ENCODE data around the gene FUT2.
A peak's percentile ranks its signal among the peaks of the same experiment; 100 is the strongest.
"Not testable (repeated sequence)": the region's sequence is repeated elsewhere in the genome, so short reads cannot be mapped to it uniquely, and the experiment has no call there.

The FUT2 gene

GRCh38 chr19:48705431-48705830 is 9.7 kb downstream of the FUT2 start:
- DNase-seq, result no peak

GRCh38 chr19:48708471-48708870 is 12.7 kb downstream of the FUT2 start:
- DNase-seq, result no peak

- DNase-seq, result no peak
Measured at GRCh38 chr19:48711106-48711662, 15.4 kb downstream of the FUT2 start.

DNA sequence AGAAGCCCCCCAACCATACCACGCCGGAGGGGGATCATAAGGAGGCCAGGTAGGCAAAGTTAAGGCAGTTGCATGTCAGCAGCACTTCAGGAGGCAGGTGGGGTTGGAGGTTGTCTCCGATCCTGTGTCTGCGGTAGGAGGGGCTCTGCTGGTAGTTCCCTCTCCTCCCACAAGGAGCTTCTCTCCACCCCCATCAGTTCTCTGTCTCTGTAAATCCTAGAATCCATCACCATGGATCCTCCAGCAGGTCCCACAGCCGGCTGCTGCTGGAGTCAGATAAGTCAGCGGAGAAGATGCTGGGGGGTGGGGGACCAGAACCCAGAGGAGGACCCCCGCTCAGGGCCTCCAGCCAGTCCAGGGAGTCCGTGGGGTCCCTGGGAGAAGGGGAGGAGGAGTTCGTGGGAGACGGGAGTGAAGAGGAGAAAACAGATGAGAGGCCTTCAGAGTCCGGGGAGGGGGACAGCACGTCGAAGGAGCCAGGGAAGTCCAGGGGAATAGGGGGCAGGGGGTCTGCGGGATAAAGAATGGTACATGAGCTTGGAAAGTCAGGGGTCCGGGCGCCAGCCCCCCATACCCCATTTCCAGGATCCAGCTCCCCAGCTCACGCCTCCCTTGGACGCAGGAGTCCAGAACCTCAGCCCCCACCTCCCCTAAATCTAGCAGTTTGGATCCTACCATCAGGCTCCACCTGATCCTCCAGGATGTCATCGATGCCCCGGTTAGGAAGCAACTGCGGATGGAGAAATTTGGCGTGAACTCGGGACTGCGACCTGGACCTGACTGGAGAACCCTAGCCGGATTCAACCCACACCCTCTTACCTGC is 17.5 kb downstream of the FUT2 start:
- no peak for DNase-seq

GRCh38 chr19:48713864-48714755 is 18.3 kb downstream of the FUT2 start:
- DNase-seq, result peak; percentile 93

DNA sequence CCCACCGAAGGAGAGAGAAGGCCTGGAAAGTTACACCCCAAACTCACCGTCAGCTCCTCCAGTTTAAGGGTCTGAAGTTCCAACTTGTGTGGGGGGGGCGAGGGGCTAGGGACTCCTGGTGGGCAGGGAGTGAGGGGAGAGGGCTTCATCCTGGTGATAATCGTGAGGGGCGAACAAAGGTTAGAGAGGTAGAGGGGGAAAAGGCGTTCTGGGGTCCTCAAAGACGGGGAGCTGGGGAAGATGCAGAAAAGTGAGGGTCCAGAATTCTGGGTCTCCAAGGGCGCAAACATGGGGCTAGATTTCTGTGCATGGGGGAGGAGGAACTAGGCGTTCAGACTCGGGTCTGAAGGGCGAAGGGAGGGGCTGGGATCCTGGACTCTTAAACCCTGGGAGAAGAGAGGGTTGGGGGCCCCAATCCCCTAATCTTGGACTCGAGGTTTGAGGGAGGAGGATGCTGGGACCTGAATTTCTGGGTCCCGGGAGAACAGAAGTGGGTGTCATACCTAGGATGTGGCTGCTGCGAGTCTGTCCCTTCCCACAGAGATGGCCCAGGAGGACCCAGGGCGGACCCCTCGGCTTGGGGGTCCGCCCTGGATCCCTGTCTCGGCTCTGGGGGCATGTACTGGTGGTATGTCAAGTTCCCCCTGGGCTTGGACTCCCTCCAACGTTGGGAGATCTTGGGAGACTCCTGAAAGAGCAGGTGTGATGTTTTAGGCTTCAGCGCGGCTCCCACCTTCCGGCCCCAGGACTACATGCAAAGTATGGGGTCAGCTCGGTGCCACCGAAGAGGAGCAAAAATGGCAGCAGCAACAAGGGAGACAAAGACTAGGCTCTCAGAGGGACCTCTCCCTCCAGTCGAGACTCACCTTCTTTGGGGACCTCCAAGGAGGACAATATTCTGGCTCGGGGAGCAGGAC is 19.2 kb downstream of the FUT2 start:
- DNase-seq, result no peak

DNA sequence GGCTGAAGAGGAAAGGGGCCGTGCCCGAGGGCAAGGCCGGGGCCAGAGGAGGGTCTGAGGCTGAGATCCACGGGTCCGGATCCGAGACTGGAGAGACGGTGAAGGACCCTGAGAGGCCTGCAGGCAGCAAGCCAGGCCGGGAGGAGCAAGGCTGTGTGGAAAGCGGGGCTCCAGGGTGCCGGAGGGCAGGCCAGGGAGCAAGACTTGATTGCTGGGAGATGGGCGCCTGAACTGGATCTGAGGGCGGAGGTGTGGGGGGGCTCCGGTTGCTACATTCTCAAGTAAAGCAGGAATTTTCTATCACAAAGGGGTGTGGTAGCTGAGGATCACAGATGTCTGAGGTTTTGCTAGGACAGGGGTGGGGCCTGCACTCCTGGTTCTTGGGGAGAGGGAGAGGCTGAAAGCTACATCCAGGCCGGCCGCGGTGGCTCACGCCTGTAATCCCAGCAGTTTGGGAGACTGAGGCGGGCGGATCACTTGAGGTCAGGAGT is 20.0 kb downstream of the FUT2 start:
- DNase-seq, result no peak

GRCh38 chr19:48716562-48717291 is 21.0 kb downstream of the FUT2 start:
- DNase-seq, result no peak

DNA sequence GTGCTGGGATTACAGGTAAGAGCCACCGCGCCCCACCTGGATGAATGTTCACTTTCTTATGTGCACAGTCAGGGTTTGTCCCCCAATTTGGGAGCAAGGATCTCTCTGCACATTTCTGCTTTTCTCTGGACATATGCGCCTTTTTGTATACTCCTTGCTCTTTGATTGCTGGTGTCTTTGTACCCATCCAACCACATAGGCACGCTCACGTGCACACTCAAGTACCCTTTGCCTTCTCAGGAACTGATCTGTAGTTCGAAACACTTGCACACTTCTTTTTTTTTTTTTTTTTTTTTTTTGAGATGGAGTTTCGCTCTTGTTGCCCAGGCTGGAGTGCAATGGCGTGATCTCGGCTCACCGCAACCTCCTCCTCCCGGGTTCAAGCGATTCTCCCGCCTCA is 22.3 kb downstream of the FUT2 start:
- not testable (repeated sequence) for DNase-seq

DNA sequence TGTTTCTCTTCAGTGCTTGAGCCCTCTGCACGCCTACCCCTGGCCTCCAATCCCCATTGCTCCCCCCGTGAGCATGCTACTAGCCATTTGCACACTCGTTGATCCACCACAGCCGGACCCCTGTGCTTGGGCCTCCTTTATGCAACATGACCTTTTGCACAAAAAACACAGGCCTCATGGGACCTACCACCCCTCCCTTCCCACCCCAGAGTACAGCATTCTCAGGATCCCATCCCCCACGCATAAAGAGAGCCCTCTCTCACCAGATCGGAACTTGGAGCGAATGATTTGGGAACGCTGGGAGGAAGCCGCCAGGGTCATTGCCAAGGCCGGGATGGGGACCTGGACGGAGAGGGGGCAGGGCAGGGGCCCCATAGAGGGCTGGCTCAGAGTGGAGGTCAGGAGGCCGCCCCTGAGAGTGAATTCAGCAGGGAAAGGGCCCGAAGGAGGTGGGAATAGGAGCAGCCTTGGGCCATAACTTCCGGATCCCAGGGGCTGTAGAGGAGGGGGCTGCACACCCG is 23.0 kb downstream of the FUT2 start:
- DNase-seq, result no peak

DNA sequence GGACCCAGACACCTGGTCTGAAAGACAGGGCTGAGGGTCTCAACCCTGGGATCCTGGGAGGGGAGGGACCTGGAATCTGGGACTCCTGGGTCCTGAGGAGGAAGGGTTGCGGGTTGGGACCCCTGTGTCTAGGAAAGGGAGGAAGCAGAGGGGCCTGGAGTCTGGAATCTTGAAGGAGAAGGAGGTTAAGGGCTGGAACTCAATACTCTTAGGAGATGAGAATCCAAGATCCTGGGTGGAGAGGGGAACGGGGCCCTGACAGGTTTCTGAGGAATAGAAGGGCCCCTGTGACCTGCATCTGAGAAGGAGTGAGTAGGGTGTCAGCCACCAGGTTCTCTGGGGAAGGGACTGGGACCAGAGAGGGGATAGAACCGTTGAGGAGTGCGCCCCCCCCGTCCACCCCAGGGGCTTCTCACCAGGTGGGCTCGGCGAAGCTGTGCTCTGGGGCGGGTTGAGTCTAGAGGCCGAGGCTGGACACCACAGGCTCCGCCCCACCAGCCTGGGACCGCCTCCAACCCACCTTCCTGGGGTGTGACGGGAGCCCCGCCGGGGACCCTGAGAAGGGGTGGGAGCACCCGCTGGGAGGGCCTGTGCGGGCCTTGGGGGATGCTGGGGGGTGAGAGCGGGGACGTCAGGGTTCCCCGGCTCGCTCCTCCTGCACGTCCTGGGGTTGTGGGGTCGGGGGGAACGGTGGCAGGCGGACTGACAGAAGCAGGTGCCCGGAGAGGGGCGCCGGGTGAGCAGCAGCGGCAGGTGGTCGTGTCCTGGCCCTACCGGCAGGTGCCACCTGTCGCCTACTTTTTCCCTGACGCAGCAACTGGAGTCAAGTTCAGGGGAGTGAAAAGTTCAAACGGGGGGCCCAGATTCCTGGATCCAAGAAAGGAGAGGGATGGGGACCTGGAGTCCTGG is 23.7 kb downstream of the FUT2 start, which contains the start of gene MAMSTR:
TSS of gene MAMSTR (minus strand) at position 463 of the 909 bp plus-strand sequence. CDS start 694 bp downstream, outside the sequence.
- DNase-seq, result no peak

- no peak for DNase-seq
Measured at GRCh38 chr19:48720251-48720612, 24.5 kb downstream of the FUT2 start.

GRCh38 chr19:48720613-48721296 is 25.0 kb downstream of the FUT2 start:
- peak; percentile 78 for DNase-seq

- no peak for DNase-seq
Measured at GRCh38 chr19:48722196-48722708, 26.5 kb downstream of the FUT2 start.

- DNase-seq, result no peak
Measured at GRCh38 chr19:48724796-48725753, 29.3 kb downstream of the FUT2 start.

DNA sequence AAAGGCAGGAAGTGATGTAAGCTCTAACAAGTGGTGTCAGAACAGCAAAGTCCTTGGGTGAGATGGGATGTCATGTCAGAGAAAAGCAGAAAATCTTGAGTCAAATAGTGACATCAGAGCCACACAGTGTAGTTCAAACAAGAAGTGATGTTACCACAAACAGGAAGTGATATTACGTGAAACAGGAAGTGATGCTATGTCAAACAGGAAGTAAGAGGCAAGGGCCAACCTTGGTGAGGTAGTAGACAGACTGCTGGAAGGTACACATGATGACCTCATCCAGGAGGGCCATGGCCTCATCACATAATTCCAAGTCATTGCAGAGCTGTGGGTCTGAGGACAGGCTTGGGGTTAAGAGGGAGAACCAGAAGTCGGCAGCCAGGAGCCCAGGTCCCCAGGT is 30.8 kb downstream of the FUT2 start:
- no peak for DNase-seq

DNA sequence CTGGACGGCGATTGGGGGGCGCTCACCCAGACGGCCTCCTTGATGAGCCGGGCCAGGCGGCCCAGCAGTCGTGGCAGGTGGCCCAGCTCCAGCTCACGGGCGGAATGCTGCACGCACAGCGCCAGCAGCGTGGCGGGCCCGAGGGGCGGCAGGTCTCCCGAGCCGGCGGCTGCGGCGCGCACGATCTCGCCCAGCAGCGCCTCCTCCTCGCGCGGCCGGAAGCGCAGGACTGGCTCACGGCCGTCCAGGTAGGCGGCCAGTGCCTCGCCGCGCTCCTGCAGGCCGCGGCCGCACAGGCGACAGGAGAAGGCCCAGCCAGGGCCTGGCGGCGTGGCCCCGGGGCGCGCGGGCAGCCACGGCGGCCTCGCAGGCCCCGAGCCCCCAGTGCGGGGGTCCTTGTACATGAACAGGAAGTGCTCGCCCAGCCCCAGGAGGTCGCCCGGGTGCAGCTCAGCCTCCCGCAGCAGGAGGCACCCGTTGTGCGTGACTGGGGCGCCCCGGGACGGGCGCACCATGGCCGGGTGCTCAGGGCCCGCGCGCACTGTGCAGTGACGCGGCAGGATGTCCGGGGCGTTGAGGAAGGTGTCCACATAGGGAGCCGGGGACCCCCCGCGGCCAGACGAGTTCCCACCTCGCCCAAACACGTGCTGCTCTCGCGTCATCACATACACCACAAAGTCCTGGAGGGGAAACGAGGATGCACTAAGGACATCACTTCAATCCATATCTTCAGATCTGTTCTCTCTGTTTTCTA is 33.3 kb downstream of the FUT2 start:
- DNase-seq, result no peak

All from effector CD8-positive, alpha-beta T cell (primary cell).